PFSK-1 (cell line): ENCODE data around the gene MTHFSD.

Experiments used
- FOXP2 ChIP-seq: optimal IDR thresholded peaks from 2 replicates; pipeline ENCODE3; 2011; ENCODE audit warnings: borderline replicate concordance, control low read depth, inconsistent platforms; ENCODE audit not compliant: insufficient read depth; ENCODE audit errors: extremely low read length, extremely low read depth
- POLR2AphosphoS5 ChIP-seq: IDR thresholded peaks from 2 replicates; pipeline ENCODE4 v1.6.1; 2012; ENCODE audit warnings: low read depth, mild to moderate bottlenecking, control low read depth, low read length, moderate library complexity
- SIN3A ChIP-seq: IDR thresholded peaks from 2 replicates; pipeline ENCODE4 v1.6.1; 2012; ENCODE audit warnings: mild to moderate bottlenecking, low read length, moderate library complexity, borderline replicate concordance; ENCODE audit not compliant: insufficient read depth
- TAF1 ChIP-seq: IDR thresholded peaks from 2 replicates; pipeline ENCODE4 v1.6.1; 2012; ENCODE audit warnings: low read length, control low read depth, borderline replicate concordance; ENCODE audit not compliant: insufficient read depth
- TF ChIP-seq, protein P1 (sequence below), 2 experiments: IDR thresholded peaks; 2 replicates each; pipeline versions ENCODE4 v1.6.1 to v1.8.0; 2011 to 2012; ENCODE audit warnings: low read depth in 2 of 2, low read length in 2 of 2, control low read depth in 1 of 2, inconsistent platforms in 1 of 2, mild to moderate bottlenecking in 1 of 2, moderate library complexity in 1 of 2; ENCODE audit not compliant: insufficient read depth in 1 of 2

- TF ChIP-seq POLR2AphosphoS5 (no peak), SIN3A (no peak), TAF1 (no peak), FOXP2 (no peak)
- TF ChIP-seq, protein P1, sequence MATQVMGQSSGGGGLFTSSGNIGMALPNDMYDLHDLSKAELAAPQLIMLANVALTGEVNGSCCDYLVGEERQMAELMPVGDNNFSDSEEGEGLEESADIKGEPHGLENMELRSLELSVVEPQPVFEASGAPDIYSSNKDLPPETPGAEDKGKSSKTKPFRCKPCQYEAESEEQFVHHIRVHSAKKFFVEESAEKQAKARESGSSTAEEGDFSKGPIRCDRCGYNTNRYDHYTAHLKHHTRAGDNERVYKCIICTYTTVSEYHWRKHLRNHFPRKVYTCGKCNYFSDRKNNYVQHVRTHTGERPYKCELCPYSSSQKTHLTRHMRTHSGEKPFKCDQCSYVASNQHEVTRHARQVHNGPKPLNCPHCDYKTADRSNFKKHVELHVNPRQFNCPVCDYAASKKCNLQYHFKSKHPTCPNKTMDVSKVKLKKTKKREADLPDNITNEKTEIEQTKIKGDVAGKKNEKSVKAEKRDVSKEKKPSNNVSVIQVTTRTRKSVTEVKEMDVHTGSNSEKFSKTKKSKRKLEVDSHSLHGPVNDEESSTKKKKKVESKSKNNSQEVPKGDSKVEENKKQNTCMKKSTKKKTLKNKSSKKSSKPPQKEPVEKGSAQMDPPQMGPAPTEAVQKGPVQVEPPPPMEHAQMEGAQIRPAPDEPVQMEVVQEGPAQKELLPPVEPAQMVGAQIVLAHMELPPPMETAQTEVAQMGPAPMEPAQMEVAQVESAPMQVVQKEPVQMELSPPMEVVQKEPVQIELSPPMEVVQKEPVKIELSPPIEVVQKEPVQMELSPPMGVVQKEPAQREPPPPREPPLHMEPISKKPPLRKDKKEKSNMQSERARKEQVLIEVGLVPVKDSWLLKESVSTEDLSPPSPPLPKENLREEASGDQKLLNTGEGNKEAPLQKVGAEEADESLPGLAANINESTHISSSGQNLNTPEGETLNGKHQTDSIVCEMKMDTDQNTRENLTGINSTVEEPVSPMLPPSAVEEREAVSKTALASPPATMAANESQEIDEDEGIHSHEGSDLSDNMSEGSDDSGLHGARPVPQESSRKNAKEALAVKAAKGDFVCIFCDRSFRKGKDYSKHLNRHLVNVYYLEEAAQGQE (IDR thresholded peaks at IDR 0.05; ENCODE audit: insufficient read depth in 1 of 2, low read depth in 2 of 2, low read length in 2 of 2): no peak
Measured at GRCh38 chr16:86545481-86545880, 9.6 kb downstream of the MTHFSD start.
